Limb (tissue), 2 donors: ENCODE data around the gene TAF4.
"Not testable (repeated sequence)": the region's sequence is repeated elsewhere in the genome, so short reads cannot be mapped to it uniquely, and the experiment has no call there.

ENCODE experiments used
- DNase-seq, 2 donors: peaks; one replicate each; pipeline ENCODE4 v3.0.0-alpha.2; 2016; ENCODE audit errors: extremely low spot score in 2 of 2

TAF4 gene

DNA sequence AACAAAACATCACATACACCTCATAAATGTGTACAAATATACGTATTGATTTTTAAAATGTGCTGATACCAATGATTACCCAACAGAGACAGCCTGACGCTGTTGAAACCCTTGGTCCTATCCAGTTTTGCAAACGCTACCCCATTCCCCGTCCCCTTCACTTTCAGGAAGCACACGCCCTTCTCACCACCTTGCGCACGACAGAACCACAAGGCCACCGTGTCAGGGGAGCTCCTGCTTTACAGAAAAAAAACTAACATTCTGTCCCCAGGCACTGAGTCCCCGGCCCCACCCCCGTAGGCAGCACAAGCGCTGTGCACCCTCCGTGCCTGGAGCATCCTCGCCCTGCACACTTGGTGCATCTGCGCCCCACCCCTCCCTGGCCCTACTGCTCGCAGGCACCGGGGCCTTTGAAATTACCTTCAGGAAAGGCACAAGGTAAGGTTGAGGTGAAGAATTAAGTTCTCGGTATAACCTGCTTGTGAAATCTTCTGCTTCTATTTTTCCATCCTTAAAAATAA is 58.5 kb downstream of the TAF4 start:
- DNase-seq = no peak

DNA sequence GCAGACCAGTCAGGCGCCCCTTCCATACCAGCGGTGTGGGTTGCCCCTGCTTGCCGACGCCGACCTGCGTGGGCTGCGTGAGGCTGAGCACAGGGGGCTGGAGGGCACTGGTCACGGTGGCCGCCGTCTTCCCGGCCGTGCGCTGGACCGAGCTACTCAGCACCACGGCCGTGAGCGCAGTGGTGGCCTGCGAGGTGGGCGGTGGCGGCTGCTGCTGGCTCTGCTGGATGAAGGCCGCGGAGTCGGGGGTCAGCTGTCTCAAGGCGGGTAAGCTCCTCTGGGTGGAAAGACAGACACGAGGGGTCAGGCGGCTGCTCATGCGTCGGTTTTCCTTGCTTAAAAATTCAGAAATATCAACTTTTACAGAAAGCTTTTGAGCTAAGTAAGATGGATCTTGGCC is 59.2 kb downstream of the TAF4 start:
- no peak for DNase-seq

DNA sequence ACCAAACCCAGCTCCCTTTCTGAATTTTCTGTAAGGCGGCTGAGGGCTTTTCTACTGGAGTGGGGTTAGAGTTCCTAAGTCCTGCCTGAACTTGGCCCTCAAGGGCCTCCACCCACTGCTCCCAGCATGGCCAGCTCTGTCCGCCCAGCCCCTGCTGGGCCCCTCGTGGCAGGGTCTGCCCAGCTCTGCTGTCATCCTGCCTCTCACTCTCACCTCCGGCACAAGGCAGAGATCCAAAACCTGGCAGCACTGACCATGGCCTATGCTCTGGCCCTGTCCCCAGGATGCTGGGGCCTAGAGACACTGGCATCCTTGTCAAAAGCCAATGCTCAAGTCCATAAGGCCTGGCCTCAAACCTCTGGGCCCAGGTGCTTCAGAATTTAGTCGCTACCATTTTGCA is 61.1 kb downstream of the TAF4 start:
- no peak for DNase-seq

DNA sequence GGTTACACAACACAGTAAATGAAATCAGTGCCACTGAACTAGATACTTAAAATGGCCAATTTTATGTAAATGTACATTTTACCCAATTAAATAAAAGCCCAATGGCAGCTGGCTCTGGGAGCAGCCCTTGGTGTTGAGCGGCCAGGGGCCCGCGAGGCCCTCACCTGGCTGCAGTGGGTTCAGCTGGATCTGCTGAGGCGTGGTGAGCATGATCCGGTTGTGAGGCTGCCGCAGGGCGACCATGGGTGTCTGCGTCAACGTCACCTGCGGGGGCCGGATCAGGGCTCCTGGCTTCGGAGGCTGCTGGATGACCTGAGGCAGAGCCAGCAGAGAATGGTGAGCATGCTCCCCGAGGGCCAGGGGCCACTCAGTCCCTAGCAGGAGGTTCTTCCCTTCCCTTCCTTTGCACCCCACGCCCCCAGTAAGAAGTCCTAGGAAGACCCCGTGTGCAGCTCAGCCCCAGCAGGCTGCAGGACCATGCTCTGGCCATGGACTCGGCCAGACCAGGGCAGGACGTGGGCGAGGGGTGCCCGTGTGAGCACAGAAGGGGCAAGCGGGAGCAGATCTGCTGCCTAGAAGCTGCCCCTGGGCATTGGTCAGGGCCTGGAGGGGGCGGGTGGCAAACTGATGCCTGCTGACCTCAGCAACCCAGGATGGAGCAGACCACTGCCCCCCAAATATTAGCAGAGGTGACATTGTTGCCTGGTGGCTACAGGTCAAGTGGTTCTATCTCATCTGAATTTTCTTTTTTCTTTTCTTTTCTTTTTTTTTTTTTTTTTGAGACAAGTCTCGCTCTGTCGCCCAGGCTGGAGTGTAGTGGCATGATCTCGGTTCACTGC is 61.9 kb downstream of the TAF4 start:
- no peak for DNase-seq

DNA sequence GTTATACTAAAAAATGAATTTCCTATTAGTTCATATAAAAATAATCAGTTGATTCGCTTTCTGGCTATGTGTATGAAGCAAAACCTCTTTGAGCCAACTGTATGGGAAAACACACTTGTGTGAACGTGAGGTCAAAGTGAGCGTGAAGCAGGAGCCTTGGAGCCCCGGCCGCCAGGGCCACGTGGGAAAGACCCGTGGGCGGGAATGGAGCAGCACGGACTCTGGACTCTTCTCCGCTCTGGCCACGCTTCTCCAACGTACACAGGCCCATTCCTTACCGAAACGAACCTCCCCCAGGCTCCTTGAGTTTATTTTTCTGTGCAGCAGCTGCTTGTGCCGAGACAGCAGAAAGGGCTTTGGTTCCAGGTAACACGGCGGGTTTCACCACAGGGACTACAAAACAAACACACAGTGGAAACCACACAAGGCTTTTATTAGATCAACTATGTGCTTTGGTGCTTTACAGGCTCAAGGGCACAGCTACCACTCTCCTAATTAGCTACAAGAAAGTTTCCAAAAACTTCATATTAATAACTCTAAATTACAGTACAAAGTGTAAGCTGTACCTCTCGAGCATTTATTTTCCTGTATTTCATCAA is 62.7 kb downstream of the TAF4 start:
- no peak for DNase-seq

DNA sequence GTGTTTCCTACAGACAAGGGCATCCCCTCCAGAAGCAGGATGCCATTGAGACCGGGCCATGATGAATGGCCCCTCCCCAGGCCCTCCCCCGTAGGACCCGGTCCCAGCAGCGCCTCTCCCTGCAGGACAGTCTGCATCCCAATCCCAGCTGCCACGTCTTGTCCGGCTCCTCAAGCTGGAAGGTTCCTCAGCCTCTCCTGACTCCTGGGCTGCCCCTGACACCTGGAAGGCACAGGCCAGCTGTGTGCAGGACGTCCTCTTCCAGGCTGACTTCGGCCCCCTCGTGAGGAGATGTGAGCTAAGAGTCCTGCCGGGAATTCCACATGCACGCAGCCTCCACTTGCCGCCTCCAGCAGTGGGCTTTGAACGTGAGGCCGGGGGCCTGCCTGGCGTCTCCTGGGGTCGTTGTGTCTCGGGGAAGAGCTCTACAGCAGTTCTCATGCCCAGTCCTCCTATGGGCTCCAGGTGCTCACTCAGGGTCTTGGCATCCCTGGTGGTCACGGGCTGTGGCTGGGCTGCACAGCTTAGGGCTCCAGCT is 64.4 kb downstream of the TAF4 start:
- DNase-seq = no peak

DNA sequence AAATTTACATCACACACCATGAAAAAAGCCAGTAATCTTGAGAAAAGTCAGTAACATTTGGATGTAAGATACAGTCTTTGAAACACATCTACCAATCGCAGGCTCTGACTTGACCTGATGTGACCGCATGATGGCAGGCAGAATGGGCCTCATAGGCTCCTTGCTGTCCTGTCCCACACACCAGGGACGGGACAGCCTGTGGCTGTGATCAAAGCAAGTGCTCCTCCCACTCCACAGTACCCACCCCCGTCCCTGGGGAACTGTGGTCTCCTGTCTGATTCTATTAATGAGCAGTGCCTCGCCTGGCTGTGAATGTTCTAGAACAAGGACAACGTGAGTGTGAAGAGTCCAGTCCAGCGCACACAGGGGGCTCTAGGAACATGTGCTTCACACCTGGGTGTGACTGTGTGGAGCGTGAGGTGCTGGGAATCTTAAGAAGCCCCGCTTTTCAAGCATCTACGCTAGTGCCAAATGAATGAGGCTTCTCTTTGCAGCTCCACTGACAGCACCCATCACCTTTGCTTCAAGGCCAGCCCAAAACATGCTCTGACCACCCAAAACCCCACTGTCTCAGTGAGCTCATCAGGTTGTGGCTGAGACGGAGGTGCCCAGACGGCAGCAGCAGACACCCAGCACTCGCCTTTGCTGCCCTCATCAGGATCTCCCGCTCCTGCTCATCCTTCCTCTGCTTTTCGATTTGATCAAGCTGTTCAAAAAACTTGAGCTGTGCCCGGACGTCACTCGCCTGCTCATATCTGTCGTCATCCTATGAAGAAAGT is 67.1 kb downstream of the TAF4 start:
- DNase-seq = no peak

DNA sequence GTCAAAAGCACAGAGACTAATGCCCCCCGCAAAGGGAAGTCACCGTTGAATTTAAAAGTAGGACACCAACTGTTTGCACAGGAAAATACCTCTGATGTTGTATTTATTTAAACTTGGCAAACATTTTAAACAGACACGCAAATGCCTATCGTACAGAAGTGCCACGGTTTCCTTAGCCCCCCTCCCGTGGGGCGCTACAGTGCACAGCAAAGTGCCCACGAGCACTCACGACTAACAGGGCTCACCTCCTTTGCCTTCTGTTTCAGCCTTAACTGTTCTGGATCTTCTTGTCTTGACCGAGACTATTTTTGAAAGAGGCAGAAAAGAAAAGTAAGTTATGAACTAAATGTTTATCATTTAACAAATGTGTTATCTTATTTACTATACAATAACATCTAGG is 67.8 kb downstream of the TAF4 start:
- no peak for DNase-seq

DNA sequence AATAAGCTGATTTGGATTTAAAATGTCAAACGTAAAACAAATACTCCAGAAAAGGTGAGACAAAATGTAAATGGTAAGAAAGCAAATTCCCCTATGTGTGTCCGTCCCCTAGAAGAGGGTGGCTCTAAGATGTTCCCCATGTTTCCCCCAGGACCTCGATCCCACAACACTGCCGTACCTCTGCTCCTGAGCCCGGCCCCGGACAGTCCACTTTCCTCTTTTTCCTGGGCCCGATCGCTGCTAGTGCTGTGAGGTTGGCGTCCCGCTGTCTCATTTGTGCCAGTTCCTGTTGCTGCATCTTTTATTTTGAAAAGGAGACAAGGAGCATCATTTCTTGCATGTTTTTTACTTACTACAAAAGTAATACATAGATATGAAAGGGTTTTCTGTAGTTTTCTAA is 68.3 kb downstream of the TAF4 start:
- DNase-seq = no peak

DNA sequence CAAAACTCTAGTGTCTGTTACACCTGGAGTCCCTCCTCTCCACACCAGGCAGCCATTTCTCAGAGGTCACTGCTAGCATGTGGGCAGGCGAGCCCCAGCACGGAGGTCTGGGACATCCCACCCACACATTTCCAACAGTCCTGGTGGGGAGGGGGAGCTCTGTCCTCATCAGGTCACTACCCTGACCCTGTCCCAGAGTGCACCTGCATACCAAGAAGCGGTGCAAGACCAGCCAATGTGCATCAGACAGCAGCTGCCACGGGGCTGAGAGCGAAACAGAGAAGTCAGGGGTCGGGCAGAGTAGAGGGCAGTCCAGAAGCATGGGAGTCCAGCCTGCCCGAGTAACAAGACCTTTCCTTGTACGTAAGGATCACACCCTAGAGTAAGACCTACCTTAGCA is 71.1 kb downstream of the TAF4 start:
- no peak for DNase-seq

DNA sequence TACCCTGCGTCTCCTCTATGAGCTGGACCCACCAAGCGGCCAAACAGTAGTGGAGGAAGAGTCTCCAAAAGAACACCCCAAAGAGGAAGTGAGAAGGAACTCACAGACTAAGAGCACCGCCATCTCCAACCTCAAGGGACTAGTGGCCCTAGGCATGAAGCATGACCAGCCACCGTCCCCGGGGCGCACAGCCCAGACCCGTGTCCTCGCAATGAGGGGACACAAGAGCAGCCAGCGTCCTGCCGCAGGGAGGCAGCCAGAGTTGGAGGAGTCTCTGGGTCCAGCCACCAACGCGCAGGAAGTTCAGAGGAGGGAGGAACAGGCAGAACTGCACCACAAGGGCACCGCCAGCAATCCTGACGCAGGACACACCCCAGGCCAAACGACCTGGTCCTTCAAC is 72.6 kb downstream of the TAF4 start:
- no peak for DNase-seq

DNA sequence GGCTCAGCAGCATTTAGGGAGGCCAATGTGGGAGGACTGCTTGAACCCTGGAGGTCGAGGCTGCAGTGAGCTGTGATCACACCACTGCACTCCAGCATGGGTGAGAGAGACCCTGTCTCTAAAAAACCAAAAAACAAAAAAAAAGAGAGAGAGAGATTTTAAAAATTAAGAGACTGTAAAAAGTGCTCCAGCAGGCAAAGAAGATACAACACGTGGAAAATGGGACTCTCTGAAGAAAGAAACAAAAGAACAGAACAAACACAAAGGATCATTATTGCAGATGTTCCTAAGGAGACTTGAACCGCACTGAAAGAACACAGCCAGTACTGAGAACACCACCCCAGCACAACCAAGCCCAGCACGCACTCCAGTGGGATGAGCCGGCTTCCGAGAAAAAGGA is 74.2 kb downstream of the TAF4 start:
- DNase-seq = no peak

DNA sequence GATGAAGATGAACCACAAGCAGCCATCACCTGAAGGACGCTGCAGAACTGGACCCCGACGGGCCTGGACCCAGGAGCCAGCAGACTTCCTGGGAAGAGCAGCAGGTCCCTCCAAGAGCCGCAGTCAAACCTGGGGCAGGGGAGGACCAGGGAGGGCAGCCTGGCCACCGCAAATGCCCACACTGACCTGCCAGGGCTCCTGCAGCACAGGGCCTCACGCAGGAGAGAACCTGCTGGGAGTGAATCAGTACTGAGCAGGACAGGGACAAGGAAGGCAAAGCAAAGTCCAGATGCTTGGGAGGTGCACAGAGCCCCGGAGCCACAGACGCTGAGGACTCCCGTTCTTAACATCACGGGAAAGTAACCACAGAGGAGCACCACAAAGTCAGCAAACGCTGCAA is 75.2 kb downstream of the TAF4 start:
- DNase-seq = no peak

DNA sequence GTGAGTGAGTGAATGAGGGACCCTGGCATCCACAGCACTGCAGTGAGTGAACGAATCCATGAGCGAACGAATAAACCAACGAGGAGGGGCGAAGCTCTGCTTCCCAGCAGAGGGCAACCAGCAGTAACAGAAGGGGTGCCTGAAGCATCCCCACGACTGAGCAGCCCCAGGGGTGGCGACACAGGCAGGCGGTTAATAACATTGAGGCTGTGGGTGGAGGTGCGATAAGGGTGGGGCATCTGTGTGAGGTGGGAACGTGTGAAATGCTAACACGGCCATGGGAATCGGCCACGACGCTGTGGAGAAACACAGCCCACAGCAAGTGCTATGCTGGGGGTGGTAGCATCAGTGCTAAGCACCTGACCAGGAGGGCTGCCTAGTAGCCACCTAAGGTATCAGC is 75.9 kb downstream of the TAF4 start:
- DNase-seq = no peak

DNA sequence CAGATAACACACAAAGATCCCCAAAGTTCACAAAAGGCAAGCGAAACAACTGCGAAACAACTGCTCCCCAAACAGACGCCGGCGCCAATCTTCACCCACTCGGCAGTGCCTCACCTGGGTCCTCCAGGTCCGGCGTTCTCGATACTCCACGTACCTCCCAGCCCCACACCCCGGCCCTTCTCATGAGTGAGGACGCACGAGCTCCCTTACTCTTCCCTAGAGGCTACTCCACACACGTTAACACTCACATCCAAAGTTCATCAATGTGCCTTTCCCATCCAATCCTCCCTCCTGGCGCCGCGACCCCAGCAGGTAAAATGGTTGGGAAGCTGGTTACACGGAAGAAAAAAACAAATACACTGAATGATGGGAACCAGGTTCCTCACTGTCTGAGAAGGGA is 77.0 kb downstream of the TAF4 start:
- no peak for DNase-seq

DNA sequence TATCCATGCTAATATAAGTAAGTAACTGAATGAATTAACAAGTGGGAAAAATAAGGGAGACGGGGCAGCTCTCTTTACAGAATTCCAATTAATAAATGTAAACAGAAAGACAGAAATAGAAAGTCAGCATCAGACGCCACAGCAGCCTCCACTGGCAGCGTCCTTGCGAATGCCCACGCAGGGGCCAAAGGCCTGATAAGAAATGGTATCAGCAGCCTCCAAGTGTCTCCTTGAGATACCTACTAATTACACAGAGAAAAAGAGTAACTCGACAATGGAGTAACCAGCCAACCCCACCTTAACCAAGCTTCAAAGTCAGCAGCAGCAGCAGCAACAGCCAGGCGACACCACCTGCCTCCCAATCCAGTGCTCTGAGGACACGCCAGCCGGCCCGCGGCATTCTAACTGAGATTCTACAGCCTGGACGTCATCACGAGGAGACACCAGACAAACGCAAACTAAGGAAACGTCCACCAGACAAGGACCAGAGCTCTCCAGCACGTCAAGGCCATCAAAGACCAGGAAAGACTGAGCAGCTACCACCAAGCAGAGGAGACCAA is 78.8 kb downstream of the TAF4 start:
- no peak for DNase-seq

DNA sequence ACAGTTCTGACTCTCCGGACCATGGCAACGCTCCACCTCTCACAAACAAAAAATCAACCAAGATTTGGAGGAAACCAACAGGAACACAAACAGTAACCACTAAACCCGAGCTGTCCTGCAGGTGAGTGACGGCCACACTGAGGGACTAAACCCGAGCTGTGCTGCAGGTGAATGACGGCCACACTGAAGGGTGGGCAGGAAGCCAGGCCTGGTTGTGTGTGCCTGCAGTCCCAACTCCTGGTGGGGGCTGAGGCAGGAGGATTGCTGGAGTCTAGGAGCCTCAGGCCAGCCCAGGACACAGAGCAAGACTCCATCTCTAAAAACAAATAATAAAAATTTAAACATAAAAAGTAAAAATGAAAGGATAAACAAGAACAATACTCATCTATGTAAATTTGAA is 80.6 kb downstream of the TAF4 start:
- no peak for DNase-seq

DNA sequence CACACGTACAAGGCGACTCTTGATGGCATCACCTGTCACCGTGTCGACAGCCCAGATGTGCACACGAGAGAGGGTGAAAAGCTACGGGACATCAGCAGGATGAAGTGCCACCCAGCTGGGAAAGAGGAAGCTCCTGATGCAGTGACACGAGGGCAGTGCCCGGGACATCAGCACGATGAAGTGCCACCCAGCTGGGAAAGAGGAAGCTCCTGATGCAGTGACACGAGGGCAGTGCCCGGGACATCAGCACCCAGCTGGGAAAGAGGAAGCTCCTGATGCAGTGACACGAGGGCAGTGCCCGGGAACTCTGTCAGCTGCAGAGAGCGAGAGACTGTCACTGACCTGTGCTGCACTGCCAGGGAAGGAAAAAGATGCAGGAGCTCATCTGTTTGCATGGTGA is 81.2 kb downstream of the TAF4 start:
- not testable (repeated sequence) for DNase-seq

DNA sequence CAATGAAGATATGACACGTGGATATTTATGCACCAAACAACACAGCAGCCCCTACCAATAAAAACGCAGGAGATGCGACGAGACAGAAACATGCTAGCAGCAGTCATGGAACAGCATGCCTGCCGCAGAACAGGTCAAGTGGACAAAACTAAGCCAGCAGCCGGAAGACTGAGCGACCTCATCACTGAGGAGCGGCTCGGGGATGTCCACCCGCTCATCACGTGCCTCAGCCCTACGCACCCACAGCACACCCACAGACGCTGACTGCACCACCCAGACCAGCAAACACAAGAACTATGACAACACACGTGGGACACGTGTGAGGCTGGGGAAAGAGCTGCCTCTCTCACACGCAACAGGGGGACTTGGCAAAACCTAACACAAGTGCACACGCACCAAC is 81.7 kb downstream of the TAF4 start:
- DNase-seq = no peak

DNA sequence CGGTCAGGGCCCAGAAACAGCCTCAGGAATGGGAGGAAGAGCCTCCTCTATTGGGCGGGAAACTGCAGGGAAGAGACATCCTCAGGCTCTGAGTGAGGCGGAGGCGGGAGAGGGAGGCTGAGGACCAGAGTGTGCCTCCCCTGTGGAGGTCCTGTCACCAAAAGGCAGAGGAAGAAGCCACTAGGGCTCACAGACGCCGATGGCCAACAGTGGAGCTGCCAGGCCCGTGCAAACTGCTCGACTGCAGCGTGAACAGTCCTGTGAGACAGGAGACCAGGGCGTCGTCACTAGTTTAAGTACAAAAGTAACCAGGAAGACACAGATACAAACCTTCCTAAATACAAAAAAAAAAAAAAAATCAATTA is 82.7 kb downstream of the TAF4 start:
- no peak for DNase-seq

DNA sequence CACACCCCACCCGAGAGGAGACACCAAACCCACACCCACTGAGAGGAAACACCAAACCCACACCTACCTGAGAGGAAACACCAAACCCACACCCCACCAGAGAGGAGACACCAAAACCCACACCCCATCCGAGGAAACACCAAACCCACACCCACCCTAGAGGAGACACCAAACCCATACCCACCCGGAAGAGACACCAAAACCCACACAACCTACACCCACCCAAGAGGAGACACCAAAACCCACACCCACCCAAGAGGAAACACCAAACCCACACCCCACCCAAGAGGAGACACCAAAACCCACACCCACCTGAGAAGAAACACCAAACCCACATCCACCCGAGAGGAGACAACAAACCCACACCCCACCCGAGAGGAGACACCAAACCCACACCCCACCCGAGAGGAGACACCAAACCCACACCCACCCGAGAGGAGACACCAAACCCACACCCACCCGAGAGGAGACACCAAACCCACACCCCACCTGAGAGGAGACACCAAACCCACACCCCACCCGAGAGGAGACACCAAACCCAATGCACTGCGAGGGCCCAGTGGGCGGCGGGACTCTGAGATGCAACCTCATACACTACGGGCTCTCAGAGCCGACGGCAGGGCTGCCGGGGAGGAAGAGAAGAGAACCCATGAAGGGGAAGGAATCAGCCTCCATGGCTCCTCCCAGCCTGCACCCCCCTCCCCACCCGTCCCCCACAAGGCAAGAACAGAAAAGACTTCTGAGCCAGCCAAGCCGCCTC is 83.3 kb downstream of the TAF4 start:
- no peak for DNase-seq
